DND-41 (cell line): ENCODE data around the gene EXOC3L2.
"Not testable (repeated sequence)": the region's sequence is repeated elsewhere in the genome, so short reads cannot be mapped to it uniquely, and the experiment has no call there.

Experiments used
- ATAC-seq: fragments of 200-7000 bp; cut with Tn5 transposase; 3 replicates; pipeline ENCODE4 v1.9.1; 2021; ENCODE audit warnings: low read depth; ENCODE audit not compliant: insufficient read depth
- DNase-seq: peaks from one replicate; pipeline ENCODE4 v3.0.0-alpha.2; 2020
- H2AFZ ChIP-seq: 2 replicates; pipeline ENCODE4 v1.6.0; 2012; ENCODE audit warnings: low read depth, low read length
- H3K27ac ChIP-seq: 2 replicates; pipeline ENCODE4 v1.5.1; 2012; ENCODE audit warnings: low read length, inconsistent platforms
- H3K27me3 ChIP-seq: fragments of 200-600 bp; sonication (generic); 2 replicates; pipeline ENCODE4 v1.6.0; 2012; ENCODE audit warnings: low read length, mild to moderate bottlenecking, inconsistent platforms; ENCODE audit not compliant: insufficient read depth, poor library complexity
- H3K36me3 ChIP-seq: 2 replicates; pipeline ENCODE4 v1.5.1; 2012; ENCODE audit warnings: low read length, inconsistent platforms; ENCODE audit not compliant: insufficient read depth
- H3K4me1 ChIP-seq: 2 replicates; pipeline ENCODE4 v1.5.1; 2012; ENCODE audit warnings: mild to moderate bottlenecking, low read length; ENCODE audit not compliant: insufficient read depth
- H3K4me2 ChIP-seq: 2 replicates; pipeline ENCODE4 v1.6.0; 2012; ENCODE audit warnings: mild to moderate bottlenecking, moderate library complexity, low read length, inconsistent platforms; ENCODE audit not compliant: insufficient read depth
- H3K4me3 ChIP-seq, 2 experiments: fragments of 200-600 bp in 1 of 2; shearing (Covaris generic) in 1 of 2; 2 replicates each; pipeline ENCODE4 v1.5.1; 2012 to 2016; ENCODE audit warnings: inconsistent platforms in 2 of 2, low read length in 2 of 2, mild to moderate bottlenecking in 2 of 2, low read depth in 1 of 2, moderate library complexity in 1 of 2
- H3K79me2 ChIP-seq: 2 replicates; pipeline ENCODE4 v1.6.0; 2012; ENCODE audit warnings: low read length, inconsistent platforms; ENCODE audit not compliant: insufficient read depth
- H3K9ac ChIP-seq: 2 replicates; pipeline ENCODE4 v1.6.0; 2012; ENCODE audit warnings: low read depth, mild to moderate bottlenecking, inconsistent platforms, low read length, moderate library complexity
- H3K9me3 ChIP-seq: 2 replicates; pipeline ENCODE4 v1.5.1; 2012; ENCODE audit warnings: low read length, moderate library complexity, mild to moderate bottlenecking, inconsistent platforms; ENCODE audit not compliant: insufficient read depth, severe bottlenecking
- H4K20me1 ChIP-seq: 2 replicates; pipeline ENCODE4 v1.6.0; 2012; ENCODE audit warnings: low read length; ENCODE audit not compliant: insufficient read depth
- CTCF ChIP-seq: IDR thresholded peaks from 2 replicates; pipeline ENCODE4 v1.5.1; 2012; ENCODE audit warnings: borderline replicate concordance, low read length, moderate library complexity, mild to moderate bottlenecking; ENCODE audit not compliant: poor library complexity, severe bottlenecking; ENCODE audit errors: extremely low read depth
- EZH2 ChIP-seq: IDR thresholded peaks from 3 replicates; pipeline ENCODE4 v1.6.1; 2012; ENCODE audit warnings: borderline replicate concordance, low read depth, mild to moderate bottlenecking, moderate library complexity, low read length, inconsistent platforms; ENCODE audit not compliant: severe bottlenecking

Gene EXOC3L2

DNA sequence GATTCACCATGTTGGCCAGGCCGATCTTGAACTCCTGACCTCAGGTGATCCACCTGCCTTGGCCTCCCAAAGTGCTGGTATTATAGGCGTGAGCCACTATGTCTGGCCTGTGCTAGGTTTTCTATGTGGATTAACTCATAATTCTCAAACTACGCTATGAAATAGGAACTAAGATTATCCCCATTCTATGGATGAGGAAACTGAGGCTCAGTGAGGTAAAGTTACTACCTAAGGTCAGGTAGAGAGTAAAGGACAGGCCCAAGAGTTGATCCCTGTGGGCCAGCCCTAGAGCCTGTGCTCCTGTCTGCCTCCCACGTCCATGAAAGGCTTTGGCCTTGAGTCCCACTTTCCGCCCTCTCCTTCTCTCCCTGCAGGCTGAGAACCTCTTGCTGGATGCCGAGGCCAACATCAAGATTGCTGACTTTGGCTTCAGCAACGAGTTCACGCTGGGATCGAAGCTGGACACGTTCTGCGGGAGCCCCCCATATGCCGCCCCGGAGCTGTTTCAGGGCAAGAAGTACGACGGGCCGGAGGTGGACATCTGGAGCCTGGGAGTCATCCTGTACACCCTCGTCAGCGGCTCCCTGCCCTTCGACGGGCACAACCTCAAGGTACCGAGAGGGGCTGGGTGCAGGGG lies 26.0 kb upstream of the EXOC3L2 start:
- Histone ChIP-seq H2AFZ (no peak overlapping the region), H3K9ac (no peak overlapping the region), H3K27me3 (no peaks in the 10 kb centered on the region), H3K36me3 (peaks cover 46% of the 10 kb centered on the region), H3K79me2 (no peaks in the 10 kb centered on the region), H3K4me1 (no peaks in the 10 kb centered on the region), H4K20me1 (no peaks in the 10 kb centered on the region), H3K27ac (no peak overlapping the region), H3K9me3 (no peaks in the 10 kb centered on the region), H3K4me2 (no peak overlapping the region), H3K4me3 (no peak overlapping the region)
- TF ChIP-seq CTCF (no peak), EZH2 (no peak)
- DNase-seq (no peak), ATAC-seq (no peak)

DNA sequence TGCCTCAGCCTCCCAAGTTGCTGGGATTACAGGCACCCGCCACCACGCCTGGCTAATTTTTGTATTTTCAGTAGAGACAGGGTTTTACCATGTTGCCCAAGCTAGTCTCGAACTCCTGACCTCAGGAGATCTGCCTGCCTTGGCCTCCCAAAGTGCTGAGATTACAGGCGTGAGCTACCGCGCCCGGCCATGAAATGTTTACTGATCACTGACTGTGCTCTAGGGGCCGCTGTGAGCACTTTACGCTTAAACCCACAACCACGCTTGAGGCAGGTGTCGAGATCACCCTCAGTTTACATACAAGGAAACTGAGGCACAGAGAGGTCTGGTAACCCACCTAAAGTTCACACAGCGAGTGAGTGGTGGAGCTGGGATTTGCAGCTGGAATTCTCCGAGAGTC lies 24.7 kb upstream of the EXOC3L2 start:
- H3K27ac ChIP-seq, H3K4me1 ChIP-seq, H3K9me3 ChIP-seq, H3K9ac ChIP-seq, H3K4me3 ChIP-seq, ATAC-seq, H2AFZ ChIP-seq, H4K20me1 ChIP-seq, H3K27me3 ChIP-seq, H3K79me2 ChIP-seq, DNase-seq, H3K4me2 ChIP-seq: not testable (repeated sequence)
- H3K36me3 ChIP-seq, result peaks cover 52% of the 10 kb centered on the region

DNA sequence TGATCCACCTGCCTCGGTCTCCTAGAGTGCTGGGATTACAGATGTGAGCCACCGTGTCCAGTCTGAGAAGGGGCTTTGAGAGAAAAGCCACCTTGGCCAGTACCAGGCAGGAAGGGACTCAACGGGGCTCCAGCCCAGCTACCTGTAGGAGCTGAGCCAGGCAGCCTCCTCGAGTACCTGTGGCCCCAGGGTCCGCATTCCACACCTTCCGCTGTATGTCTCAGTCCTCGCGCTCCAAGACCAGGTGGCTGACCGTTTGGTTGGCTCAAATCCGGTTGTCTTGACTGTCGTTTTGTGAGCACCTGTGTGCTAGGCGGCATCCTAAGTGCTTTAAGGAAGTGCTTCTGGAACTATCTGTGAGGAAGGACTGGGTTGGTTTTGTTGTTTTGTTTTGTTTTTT lies 22.1 kb upstream of the EXOC3L2 start:
- Histone ChIP-seq H2AFZ (no peak overlapping the region), H3K4me2 (no peak overlapping the region), H3K9ac (no peak overlapping the region), H3K79me2 (no peaks in the 10 kb centered on the region), H3K36me3 (peaks cover 39% of the 10 kb centered on the region), H3K4me3 (no peak overlapping the region), H3K27ac (no peak overlapping the region), H3K27me3 (no peaks in the 10 kb centered on the region), H3K9me3 (no peaks in the 10 kb centered on the region), H4K20me1 (no peaks in the 10 kb centered on the region; the same call in 1 of the 2 replicates), H3K4me1 (no peaks in the 10 kb centered on the region)
- no peak for ATAC-seq
- DNase-seq, result no peak
- no peak for TF ChIP-seq CTCF
- TF ChIP-seq EZH2, result no peak

DNA sequence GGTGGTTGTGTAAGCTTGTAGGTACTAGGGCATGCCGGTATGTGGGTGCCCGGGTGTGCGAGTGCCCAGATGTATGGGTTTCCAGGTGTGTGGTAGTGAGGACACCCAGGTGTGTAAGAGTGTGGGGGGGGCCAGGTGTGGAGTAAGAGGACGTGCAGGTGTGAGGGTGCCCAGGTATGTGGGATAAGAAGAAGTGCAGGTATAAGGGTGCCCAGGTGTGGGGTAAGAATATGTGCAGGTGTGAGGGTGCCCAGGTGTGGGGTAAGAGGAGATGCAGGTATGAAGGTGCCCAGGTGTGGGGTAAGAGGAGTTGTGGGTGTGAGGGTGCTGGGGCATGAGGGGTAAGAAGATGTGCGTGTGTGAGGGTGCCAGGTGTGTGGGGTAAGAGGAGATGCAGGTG lies 20.2 kb upstream of the EXOC3L2 start:
- Histone ChIP-seq H3K4me2 (no peak overlapping the region), H3K36me3 (peaks cover 24% of the 10 kb centered on the region), H3K9ac (no peak overlapping the region), H3K4me1 (no peaks in the 10 kb centered on the region), H3K27ac (no peak overlapping the region), H3K9me3 (no peaks in the 10 kb centered on the region), H2AFZ (no peak overlapping the region), H3K4me3 (no peak overlapping the region), H3K79me2 (no peaks in the 10 kb centered on the region), H3K27me3 (no peaks in the 10 kb centered on the region), H4K20me1 (no peaks in the 10 kb centered on the region; the same call in 1 of the 2 replicates)
- DNase-seq, result no peak
- no peak for TF ChIP-seq EZH2
- TF ChIP-seq CTCF, result no peak
- no peak for ATAC-seq
